DOHH2 (cell line): ENCODE measurements around the gene PHLDB2.

ENCODE experiments used
- EZH2phosphoT487 ChIP-seq: fragments of 200-600 bp; sonication (generic); IDR thresholded peaks from 2 replicates; pipeline ENCODE4 v1.6.1; 2017; ENCODE audit warnings: borderline replicate concordance, mild to moderate bottlenecking, antibody characterized with exemption, low read length, moderate library complexity, mixed read lengths
- TF ChIP-seq, protein P1 (sequence below): fragments of 200-600 bp; sonication (generic); IDR thresholded peaks from one replicate; pipeline ENCODE4 v1.5.1; 2014; ENCODE audit warnings: antibody characterized with exemption, mild to moderate bottlenecking, low read depth, low read length; ENCODE audit not compliant: poor library complexity, severe bottlenecking

DNA sequence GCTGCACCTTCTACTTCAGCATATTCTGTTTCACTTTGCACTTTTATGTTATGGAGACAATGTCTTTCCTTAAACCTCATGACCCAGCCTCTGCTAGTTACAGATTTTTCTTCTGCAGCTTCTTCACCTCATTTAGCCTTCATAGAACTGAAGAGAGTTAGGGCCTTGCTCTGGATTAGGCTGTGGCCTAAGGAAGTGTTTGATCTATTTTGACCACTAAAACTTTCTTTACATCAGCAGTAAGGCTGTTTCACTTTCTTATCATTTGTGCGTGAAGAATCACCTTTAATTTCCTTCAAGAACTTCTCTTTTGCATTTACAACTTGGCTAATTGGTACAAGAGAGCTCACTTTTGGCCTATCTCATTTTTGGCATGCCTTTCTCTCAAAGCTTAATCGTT, 40.9 kb downstream of the PHLDB2 start:
- TF ChIP-seq, protein P1, sequence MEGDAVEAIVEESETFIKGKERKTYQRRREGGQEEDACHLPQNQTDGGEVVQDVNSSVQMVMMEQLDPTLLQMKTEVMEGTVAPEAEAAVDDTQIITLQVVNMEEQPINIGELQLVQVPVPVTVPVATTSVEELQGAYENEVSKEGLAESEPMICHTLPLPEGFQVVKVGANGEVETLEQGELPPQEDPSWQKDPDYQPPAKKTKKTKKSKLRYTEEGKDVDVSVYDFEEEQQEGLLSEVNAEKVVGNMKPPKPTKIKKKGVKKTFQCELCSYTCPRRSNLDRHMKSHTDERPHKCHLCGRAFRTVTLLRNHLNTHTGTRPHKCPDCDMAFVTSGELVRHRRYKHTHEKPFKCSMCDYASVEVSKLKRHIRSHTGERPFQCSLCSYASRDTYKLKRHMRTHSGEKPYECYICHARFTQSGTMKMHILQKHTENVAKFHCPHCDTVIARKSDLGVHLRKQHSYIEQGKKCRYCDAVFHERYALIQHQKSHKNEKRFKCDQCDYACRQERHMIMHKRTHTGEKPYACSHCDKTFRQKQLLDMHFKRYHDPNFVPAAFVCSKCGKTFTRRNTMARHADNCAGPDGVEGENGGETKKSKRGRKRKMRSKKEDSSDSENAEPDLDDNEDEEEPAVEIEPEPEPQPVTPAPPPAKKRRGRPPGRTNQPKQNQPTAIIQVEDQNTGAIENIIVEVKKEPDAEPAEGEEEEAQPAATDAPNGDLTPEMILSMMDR: no peak
- no peak for TF ChIP-seq EZH2phosphoT487
